OCI-LY3 (cell line): ENCODE data around the gene SAMD4B.

Source experiments
- H2AFZ ChIP-seq: fragments of 200-600, 300-600 bp; shearing (Covaris generic); 2 replicates; pipeline ENCODE4 v1.6.0; 2014; ENCODE audit warnings: antibody characterized with exemption, low read depth, low read length
- H3K27ac ChIP-seq: fragments of 200-600, 300-600 bp; sonication (generic); 2 replicates; pipeline ENCODE4 v1.5.1; 2014; ENCODE audit warnings: mild to moderate bottlenecking, low read length, moderate library complexity, mixed read lengths
- H3K27me3 ChIP-seq: fragments of 200-600, 300-600 bp; sonication (generic); 2 replicates; pipeline ENCODE4 v1.6.1; 2014; ENCODE audit warnings: low read depth, low read length, mixed read lengths
- H3K36me3 ChIP-seq: fragments of 200-600, 300-600 bp; sonication (generic); replicated peaks from 2 replicates; pipeline ENCODE3; 2014; ENCODE audit warnings: low read depth, low read length, mixed read lengths
- H3K4me1 ChIP-seq: fragments of 300-600, 200-600 bp; sonication (generic); 2 replicates; pipeline ENCODE4 v1.6.1; 2014; ENCODE audit warnings: low read length, mixed read lengths
- H3K4me2 ChIP-seq: fragments of 200-600, 300-600 bp; sonication (generic); 2 replicates; pipeline ENCODE4 v1.6.1; 2014; ENCODE audit warnings: low read length, mixed read lengths
- H3K4me3 ChIP-seq: fragments of 300-600, 200-600 bp; sonication (generic); 2 replicates; pipeline ENCODE4 v1.5.1; 2014; ENCODE audit warnings: antibody characterized with exemption, mild to moderate bottlenecking, low read length, moderate library complexity
- H3K79me2 ChIP-seq: fragments of 300-600, 200-600 bp; shearing (Covaris generic); 2 replicates; pipeline ENCODE4 v1.6.1; 2014; ENCODE audit warnings: mild to moderate bottlenecking, low read length, mixed read lengths
- H3K9ac ChIP-seq: fragments of 300-600, 200-600 bp; shearing (Covaris generic); 2 replicates; pipeline ENCODE4 v1.6.0; 2014; ENCODE audit warnings: mild to moderate bottlenecking, low read length, moderate library complexity
- H3K9me3 ChIP-seq: fragments of 200-600, 300-600 bp; shearing (Covaris generic); 2 replicates; pipeline ENCODE4 v1.6.1; 2014; ENCODE audit warnings: low read length, mixed read lengths; ENCODE audit not compliant: insufficient read depth
- H4K20me1 ChIP-seq: fragments of 200-600, 300-600 bp; sonication (generic); 2 replicates; pipeline ENCODE4 v1.6.1; 2016; ENCODE audit warnings: low read length, mixed read lengths; ENCODE audit not compliant: insufficient read depth
- EZH2phosphoT487 ChIP-seq: fragments of 200-600 bp; shearing (Covaris generic); IDR thresholded peaks from 2 replicates; pipeline ENCODE4 v1.6.1; 2018; ENCODE audit warnings: antibody characterized with exemption, mixed run types, low read depth
- TF ChIP-seq, protein P1 (sequence below): fragments of 200-600, 300-600 bp; sonication (generic); IDR thresholded peaks from 2 replicates; pipeline ENCODE4 v1.5.1; 2014; ENCODE audit warnings: antibody characterized with exemption, low read length, low read depth

The SAMD4B gene

DNA sequence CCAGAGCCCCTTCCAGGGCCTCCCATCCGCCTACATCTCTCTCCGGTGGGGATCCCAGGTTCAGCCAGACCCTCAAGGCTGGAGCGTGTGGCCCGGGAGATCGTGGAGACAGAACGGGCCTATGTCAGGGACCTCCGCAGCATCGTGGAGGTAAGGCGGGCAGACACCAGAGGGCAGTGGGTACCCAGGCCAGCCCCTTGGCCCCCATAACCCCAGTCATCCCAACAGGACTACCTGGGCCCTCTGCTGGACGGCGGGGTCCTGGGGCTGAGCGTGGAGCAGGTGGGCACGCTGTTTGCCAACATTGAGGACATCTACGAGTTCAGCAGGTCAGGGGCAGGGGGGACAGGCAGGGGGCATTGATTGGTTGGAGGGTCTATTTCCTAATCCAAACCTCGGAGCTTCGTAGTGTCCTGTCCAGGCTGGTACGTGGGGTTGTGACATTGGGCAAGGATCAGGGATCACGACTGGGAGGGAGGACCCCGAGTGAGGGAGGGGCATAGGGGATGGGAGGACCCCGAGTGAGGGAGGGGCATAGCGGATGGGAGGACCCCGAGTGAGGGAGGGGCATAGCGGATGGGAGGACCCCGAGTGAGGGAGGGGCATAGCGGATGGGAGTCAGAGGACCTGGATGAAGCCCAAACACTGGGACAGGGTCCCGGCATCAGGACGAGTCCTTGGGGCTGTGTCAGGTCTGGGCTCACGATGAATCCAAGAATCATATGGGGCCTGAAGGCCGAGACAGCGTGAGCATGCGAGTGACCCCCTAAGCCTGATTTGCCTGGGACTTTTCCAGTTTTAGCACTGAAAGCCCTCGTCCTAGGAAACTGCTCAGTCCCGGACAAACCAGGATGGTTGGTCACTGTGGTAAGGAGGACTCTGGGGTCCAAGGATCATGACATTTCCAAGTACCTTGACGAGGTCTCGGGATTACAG is 73.2 kb downstream of the SAMD4B start:
- Histone ChIP-seq H3K4me2 (no peak overlapping the region), H3K9ac (no peak overlapping the region), H3K36me3 (peaks cover 32% of the 10 kb centered on the region), H3K4me1 (peaks cover 22% of the 10 kb centered on the region), H3K79me2 (peaks cover 25% of the 10 kb centered on the region), H4K20me1 (peaks cover 7% of the 10 kb centered on the region; the same call in 1 of the 2 replicates), H3K27ac (no peak overlapping the region), H2AFZ (no peak overlapping the region), H3K27me3 (no peaks in the 10 kb centered on the region), H3K4me3 (no peak overlapping the region), H3K9me3 (no peaks in the 10 kb centered on the region)
- TF ChIP-seq, protein P1, sequence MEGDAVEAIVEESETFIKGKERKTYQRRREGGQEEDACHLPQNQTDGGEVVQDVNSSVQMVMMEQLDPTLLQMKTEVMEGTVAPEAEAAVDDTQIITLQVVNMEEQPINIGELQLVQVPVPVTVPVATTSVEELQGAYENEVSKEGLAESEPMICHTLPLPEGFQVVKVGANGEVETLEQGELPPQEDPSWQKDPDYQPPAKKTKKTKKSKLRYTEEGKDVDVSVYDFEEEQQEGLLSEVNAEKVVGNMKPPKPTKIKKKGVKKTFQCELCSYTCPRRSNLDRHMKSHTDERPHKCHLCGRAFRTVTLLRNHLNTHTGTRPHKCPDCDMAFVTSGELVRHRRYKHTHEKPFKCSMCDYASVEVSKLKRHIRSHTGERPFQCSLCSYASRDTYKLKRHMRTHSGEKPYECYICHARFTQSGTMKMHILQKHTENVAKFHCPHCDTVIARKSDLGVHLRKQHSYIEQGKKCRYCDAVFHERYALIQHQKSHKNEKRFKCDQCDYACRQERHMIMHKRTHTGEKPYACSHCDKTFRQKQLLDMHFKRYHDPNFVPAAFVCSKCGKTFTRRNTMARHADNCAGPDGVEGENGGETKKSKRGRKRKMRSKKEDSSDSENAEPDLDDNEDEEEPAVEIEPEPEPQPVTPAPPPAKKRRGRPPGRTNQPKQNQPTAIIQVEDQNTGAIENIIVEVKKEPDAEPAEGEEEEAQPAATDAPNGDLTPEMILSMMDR = no peak
- TF ChIP-seq EZH2phosphoT487 = no peak

DNA sequence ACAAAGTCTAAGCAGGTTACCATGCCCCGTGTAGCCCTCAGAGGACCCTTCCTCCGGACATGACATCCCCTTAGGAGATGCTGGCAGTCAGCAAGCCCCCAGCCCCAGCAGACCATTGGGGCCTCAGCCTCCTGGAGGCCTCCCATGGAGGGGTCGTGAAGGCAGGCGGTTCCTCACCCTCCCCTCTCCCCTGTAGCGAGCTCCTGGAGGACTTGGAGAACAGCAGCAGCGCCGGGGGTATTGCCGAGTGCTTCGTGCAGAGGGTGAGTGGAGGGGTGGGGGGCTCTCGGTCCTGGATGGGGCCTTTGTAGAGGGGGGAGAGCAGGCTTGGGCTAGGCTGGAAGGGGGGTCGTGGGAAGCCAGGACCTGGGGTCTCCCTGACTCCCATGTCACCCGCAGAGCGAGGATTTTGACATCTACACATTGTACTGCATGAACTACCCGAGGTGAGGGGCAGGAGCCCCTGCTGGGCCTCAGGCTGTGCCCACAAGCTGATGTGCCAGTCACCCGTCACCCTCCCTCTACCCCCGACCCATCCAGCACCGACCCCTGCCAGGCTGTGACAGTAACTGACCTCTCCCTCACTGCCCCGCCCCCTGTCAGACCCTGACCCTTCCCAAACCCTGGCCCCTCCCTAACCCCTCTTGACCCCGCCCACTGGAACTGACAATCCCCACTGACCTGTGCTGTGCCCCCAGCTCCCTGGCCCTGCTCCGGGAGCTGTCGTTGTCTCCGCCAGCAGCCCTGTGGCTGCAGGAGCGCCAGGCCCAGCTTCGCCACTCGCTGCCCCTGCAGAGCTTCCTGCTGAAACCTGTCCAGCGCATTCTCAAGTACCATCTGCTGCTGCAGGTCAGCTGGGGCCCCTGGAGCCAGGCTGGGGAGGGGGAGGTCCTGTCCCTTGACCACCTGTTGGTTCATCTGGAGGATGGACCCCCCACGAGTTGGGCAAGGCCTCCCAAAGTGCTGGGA is 74.2 kb downstream of the SAMD4B start:
- no peak overlapping the region for H3K4me3 ChIP-seq
- no peak overlapping the region for H3K4me2 ChIP-seq
- TF ChIP-seq, protein P1 = no peak
- no peak for TF ChIP-seq EZH2phosphoT487
- peaks cover 34% of the 10 kb centered on the region for H3K36me3 ChIP-seq
- H3K79me2 ChIP-seq = peaks cover 18% of the 10 kb centered on the region
- H3K27ac ChIP-seq = no peak overlapping the region
- H2AFZ ChIP-seq = no peak overlapping the region
- no peaks in the 10 kb centered on the region for H3K9me3 ChIP-seq
- peaks cover 7% of the 10 kb centered on the region; the same call in 1 of the 2 replicates for H4K20me1 ChIP-seq
- no peaks in the 10 kb centered on the region for H3K27me3 ChIP-seq
- no peak overlapping the region for H3K9ac ChIP-seq
- peaks cover 12% of the 10 kb centered on the region for H3K4me1 ChIP-seq

DNA sequence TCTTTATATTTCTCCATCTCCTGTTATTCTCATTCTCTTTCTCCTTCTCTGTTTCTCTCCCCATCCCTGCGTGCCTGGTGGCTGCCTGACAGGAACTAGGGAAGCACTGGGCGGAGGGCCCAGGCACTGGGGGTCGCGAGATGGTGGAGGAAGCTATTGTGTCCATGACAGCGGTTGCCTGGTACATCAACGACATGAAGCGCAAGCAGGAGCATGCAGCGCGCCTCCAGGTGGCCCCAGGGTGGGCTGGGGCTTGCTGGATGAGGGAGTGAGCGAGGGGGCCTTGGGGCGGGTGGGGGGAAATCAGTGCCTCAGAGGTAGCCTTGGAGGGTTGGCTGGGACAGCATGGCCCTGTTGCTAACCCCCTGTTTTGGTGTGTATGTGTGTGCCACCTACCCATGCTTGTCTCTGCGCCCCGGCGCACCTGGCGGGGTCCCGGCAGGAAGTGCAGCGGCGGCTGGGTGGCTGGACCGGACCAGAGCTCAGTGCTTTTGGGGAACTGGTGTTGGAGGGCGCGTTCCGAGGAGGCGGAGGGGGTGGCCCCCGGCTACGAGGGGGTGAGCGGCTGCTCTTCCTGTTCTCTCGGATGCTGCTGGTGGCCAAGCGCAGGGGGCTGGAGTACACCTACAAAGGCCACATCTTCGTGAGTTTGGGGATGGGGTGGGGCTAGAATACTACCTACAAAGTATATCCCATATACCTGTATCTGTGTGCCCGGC is 75.4 kb downstream of the SAMD4B start:
- Histone ChIP-seq H3K36me3 (peaks cover 39% of the 10 kb centered on the region), H4K20me1 (peaks cover 7% of the 10 kb centered on the region; the same call in 1 of the 2 replicates), H3K4me3 (no peak overlapping the region), H3K79me2 (peaks cover 18% of the 10 kb centered on the region), H3K4me1 (peaks cover 9% of the 10 kb centered on the region), H3K9ac (no peak overlapping the region), H2AFZ (no peak overlapping the region), H3K27me3 (no peaks in the 10 kb centered on the region), H3K9me3 (no peaks in the 10 kb centered on the region), H3K27ac (no peak overlapping the region), H3K4me2 (no peak overlapping the region)
- TF ChIP-seq, protein P1 = no peak
- no peak for TF ChIP-seq EZH2phosphoT487
